ENCODE results near the gene COL8A2.

The COL8A2 gene

GRCh38 chr1:36136535-36136934 lies 11.5 kb upstream of the COL8A2 start:
- Histone ChIP-seq H3K4me1 (ENCODE audit: control insufficient read depth in 1 of 2, insufficient read depth in 2 of 2, low read length in 2 of 2) (peaks cover 0 to 10% of the 10 kb centered on the region in 2 experiments), H3K27ac (ENCODE audit: low read depth, low read length) (no peak overlapping the region), H2BK5ac (ENCODE audit: low read depth, low read length, poor library complexity) (no peak overlapping the region), H4K8ac (ENCODE audit: low read depth, low read length) (no peak overlapping the region), H2BK120ac (ENCODE audit: insufficient read depth, low read length, poor library complexity) (no peak overlapping the region), H3K9me3 (ENCODE audit: insufficient read depth, low read depth, low read length) (no peaks in the 10 kb centered on the region), H3K4me2 (ENCODE audit: low read length) (no peak overlapping the region), H3K79me1 (ENCODE audit: low read length) (no peaks in the 10 kb centered on the region), H3K4ac (ENCODE audit: low read depth, low read length) (no peak overlapping the region), H2BK12ac (ENCODE audit: low read length) (no peak overlapping the region), H3K14ac (ENCODE audit: low read length) (no peak overlapping the region), H2AK5ac (ENCODE audit: low read length) (no peak overlapping the region), H3K36me3 (ENCODE audit: control insufficient read depth in 1 of 2, insufficient read depth in 2 of 2, low read length in 2 of 2) (peaks cover 12 to 27% of the 10 kb centered on the region in 2 experiments), H3K18ac (ENCODE audit: low read length) (no peak overlapping the region), H4K91ac (ENCODE audit: low read depth, low read length) (no peak overlapping the region), H3K79me2 (ENCODE audit: control insufficient read depth, insufficient read depth, low read length, poor library complexity) (no peaks in the 10 kb centered on the region), H4K12ac (ENCODE audit: low read depth, low read length) (no peak overlapping the region), H3K27me3 (ENCODE audit: insufficient read depth, low read length) (no peaks in the 10 kb centered on the region), H3K23ac (ENCODE audit: low read length) (no peak overlapping the region), H3K9ac (ENCODE audit: low read length) (no peak overlapping the region), H3K4me3 (ENCODE audit: low read depth, low read length) (no peak overlapping the region), H2AFZ (ENCODE audit: insufficient read depth, low read length, poor library complexity) (no peak overlapping the region)
- no CpG with 5 or more reads among the region's 1 CpG for WGBS (ENCODE audit: extremely low coverage, insufficient coverage, insufficient read length)
- DNase-seq: no peak

- Histone ChIP-seq H3K14ac (ENCODE audit: low read length) (no peak overlapping the region), H3K36me3 (ENCODE audit: control insufficient read depth in 1 of 2, insufficient read depth in 2 of 2, low read length in 2 of 2) (peaks cover 12 to 27% of the 10 kb centered on the region in 2 experiments), H3K9ac (ENCODE audit: low read length) (no peak overlapping the region), H3K4ac (ENCODE audit: low read depth, low read length) (no peak overlapping the region), H4K12ac (ENCODE audit: low read depth, low read length) (no peak overlapping the region), H3K27ac (ENCODE audit: low read depth, low read length) (no peak overlapping the region), H3K23ac (ENCODE audit: low read length) (no peak overlapping the region), H3K4me2 (ENCODE audit: low read length) (no peak overlapping the region), H2BK5ac (ENCODE audit: low read depth, low read length, poor library complexity) (no peak overlapping the region), H3K4me1 (ENCODE audit: control insufficient read depth in 1 of 2, insufficient read depth in 2 of 2, low read length in 2 of 2) (peaks cover 0 to 10% of the 10 kb centered on the region in 2 experiments), H2BK120ac (ENCODE audit: insufficient read depth, low read length, poor library complexity) (no peak overlapping the region), H3K79me1 (ENCODE audit: low read length) (no peaks in the 10 kb centered on the region), H3K4me3 (ENCODE audit: low read depth, low read length) (no peak overlapping the region), H3K9me3 (ENCODE audit: insufficient read depth, low read depth, low read length) (no peaks in the 10 kb centered on the region), H3K79me2 (ENCODE audit: control insufficient read depth, insufficient read depth, low read length, poor library complexity) (no peaks in the 10 kb centered on the region), H3K27me3 (ENCODE audit: insufficient read depth, low read length) (no peaks in the 10 kb centered on the region), H3K18ac (ENCODE audit: low read length) (no peak overlapping the region), H2AFZ (ENCODE audit: insufficient read depth, low read length, poor library complexity) (no peak overlapping the region), H2AK5ac (ENCODE audit: low read length) (no peak overlapping the region), H2BK12ac (ENCODE audit: low read length) (no peak overlapping the region), H4K91ac (ENCODE audit: low read depth, low read length) (no peak overlapping the region), H4K8ac (ENCODE audit: low read depth, low read length) (no peak overlapping the region)
- DNase-seq: no peak
Measured at GRCh38 chr1:36135796-36136195, 10.8 kb upstream of the COL8A2 start.

- Histone ChIP-seq H3K9me3 (ENCODE audit: insufficient read depth, low read depth, low read length) (no peaks in the 10 kb centered on the region), H2AFZ (ENCODE audit: insufficient read depth, low read length, poor library complexity) (no peak overlapping the region), H4K8ac (ENCODE audit: low read depth, low read length) (no peak overlapping the region), H3K4ac (ENCODE audit: low read depth, low read length) (no peak overlapping the region), H4K12ac (ENCODE audit: low read depth, low read length) (no peak overlapping the region), H2AK5ac (ENCODE audit: low read length) (no peak overlapping the region), H3K79me2 (ENCODE audit: control insufficient read depth, insufficient read depth, low read length, poor library complexity) (no peaks in the 10 kb centered on the region), H3K27ac (ENCODE audit: low read depth, low read length) (no peak overlapping the region), H3K36me3 (ENCODE audit: control insufficient read depth in 1 of 2, insufficient read depth in 2 of 2, low read length in 2 of 2) (peaks cover 12 to 26% of the 10 kb centered on the region in 2 experiments), H3K79me1 (ENCODE audit: low read length) (no peaks in the 10 kb centered on the region), H2BK120ac (ENCODE audit: insufficient read depth, low read length, poor library complexity) (no peak overlapping the region), H3K14ac (ENCODE audit: low read length) (no peak overlapping the region), H3K4me1 (ENCODE audit: control insufficient read depth in 1 of 2, insufficient read depth in 2 of 2, low read length in 2 of 2) (peaks cover 0 to 10% of the 10 kb centered on the region in 2 experiments), H2BK12ac (ENCODE audit: low read length) (no peak overlapping the region), H2BK5ac (ENCODE audit: low read depth, low read length, poor library complexity) (no peak overlapping the region), H3K27me3 (ENCODE audit: insufficient read depth, low read length) (no peaks in the 10 kb centered on the region), H4K91ac (ENCODE audit: low read depth, low read length) (no peak overlapping the region), H3K9ac (ENCODE audit: low read length) (no peak overlapping the region), H3K4me2 (ENCODE audit: low read length) (no peak overlapping the region), H3K18ac (ENCODE audit: low read length) (no peak overlapping the region), H3K4me3 (ENCODE audit: low read depth, low read length) (no peak overlapping the region), H3K23ac (ENCODE audit: low read length) (no peak overlapping the region)
- no CpG with 5 or more reads among the region's 6 CpGs for WGBS (ENCODE audit: extremely low coverage, insufficient coverage, insufficient read length)
- DNase-seq: no peak
Measured at GRCh38 chr1:36135330-36135667, 10.3 kb upstream of the COL8A2 start.

- H2AFZ ChIP-seq (ENCODE audit: insufficient read depth, low read length, poor library complexity): no peak overlapping the region
- H3K23ac ChIP-seq (ENCODE audit: low read length): no peak overlapping the region
- H3K36me3 ChIP-seq (ENCODE audit: control insufficient read depth in 1 of 2, insufficient read depth in 2 of 2, low read length in 2 of 2): peaks cover 12 to 22% of the 10 kb centered on the region in 2 experiments
- H2BK5ac ChIP-seq (ENCODE audit: low read depth, low read length, poor library complexity): no peak overlapping the region
- no peaks in the 10 kb centered on the region for H3K79me1 ChIP-seq (ENCODE audit: low read length)
- no peak overlapping the region for H2AK5ac ChIP-seq (ENCODE audit: low read length)
- H3K4me3 ChIP-seq (ENCODE audit: low read depth, low read length): no peak overlapping the region
- no peak overlapping the region for H3K9ac ChIP-seq (ENCODE audit: low read length)
- H3K4me1 ChIP-seq (ENCODE audit: control insufficient read depth in 1 of 2, insufficient read depth in 2 of 2, low read length in 2 of 2): peaks cover 0 to 10% of the 10 kb centered on the region in 2 experiments
- H2BK12ac ChIP-seq (ENCODE audit: low read length): no peak overlapping the region
- no peak overlapping the region for H3K14ac ChIP-seq (ENCODE audit: low read length)
- H3K27me3 ChIP-seq (ENCODE audit: insufficient read depth, low read length): no peaks in the 10 kb centered on the region
- no peaks in the 10 kb centered on the region for H3K9me3 ChIP-seq (ENCODE audit: insufficient read depth, low read depth, low read length)
- no peak overlapping the region for H4K12ac ChIP-seq (ENCODE audit: low read depth, low read length)
- H3K4ac ChIP-seq (ENCODE audit: low read depth, low read length): no peak overlapping the region
- no peak overlapping the region for H3K4me2 ChIP-seq (ENCODE audit: low read length)
- peak; percentile 72 to 82 for DNase-seq
- no CpG with 5 or more reads among the region's 7 CpGs for WGBS (ENCODE audit: extremely low coverage, insufficient coverage, insufficient read length)
- H2BK120ac ChIP-seq (ENCODE audit: insufficient read depth, low read length, poor library complexity): no peak overlapping the region
- H3K18ac ChIP-seq (ENCODE audit: low read length): no peak overlapping the region
- no peak overlapping the region for H4K8ac ChIP-seq (ENCODE audit: low read depth, low read length)
- no peak overlapping the region for H3K27ac ChIP-seq (ENCODE audit: low read depth, low read length)
- no peaks in the 10 kb centered on the region for H3K79me2 ChIP-seq (ENCODE audit: control insufficient read depth, insufficient read depth, low read length, poor library complexity)
- no peak overlapping the region for H4K91ac ChIP-seq (ENCODE audit: low read depth, low read length)
Measured at GRCh38 chr1:36134505-36135329, 9.7 kb upstream of the COL8A2 start.
